Measurements from ENCODE around the gene SV2B.

DNA sequence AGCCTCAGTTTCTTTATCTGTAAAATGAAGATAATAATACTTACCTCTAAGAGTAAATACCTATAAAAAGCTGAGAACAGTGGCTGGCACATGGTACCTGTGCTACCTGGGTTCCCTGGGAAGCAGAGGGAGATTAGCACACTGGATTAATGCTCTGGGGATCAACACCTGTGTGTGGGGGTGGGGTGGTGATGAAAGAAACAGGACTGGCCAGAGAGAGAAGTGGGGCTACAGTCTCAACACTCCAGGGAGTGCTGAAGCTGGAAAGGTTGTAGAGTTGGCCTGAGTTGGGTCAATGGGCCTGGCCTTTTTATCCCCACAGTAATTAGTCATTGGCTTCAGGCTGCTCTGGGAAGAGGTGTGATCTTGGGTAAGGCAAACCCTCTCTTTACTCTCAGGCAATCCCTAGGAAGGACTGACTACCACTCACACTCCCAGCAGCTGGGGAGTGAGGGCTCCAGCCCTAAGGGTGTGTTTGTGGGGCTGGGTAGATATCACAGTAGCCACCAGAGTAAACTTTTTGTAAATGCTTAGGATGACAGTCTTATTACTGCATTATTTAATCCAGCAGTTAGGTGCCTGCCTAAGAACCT is 102.5 kb downstream of the SV2B start:
- TF ChIP-seq CTCF (conservative IDR thresholded peaks at IDR 0.05; ENCODE audit: low read depth in 2 of 2) (no peak), JUNB (IDR thresholded peaks at IDR 0.05; ENCODE audit: unreplicated experiment) (no peak), CREB1 (CRISPR knock-in tag; IDR thresholded peaks at IDR 0.05; ENCODE audit: low read depth) (no peak)
